CD4-positive, alpha-beta T cell treated with Interleukin-1 beta for 1 hour (primary cell): ENCODE results near the gene ELMO1.

ENCODE experiments used
- DNase-seq, 2 donors: peaks; one replicate each; pipeline ENCODE4 v3.0.0-alpha.2; 2020 to 2022

ELMO1 gene

DNA sequence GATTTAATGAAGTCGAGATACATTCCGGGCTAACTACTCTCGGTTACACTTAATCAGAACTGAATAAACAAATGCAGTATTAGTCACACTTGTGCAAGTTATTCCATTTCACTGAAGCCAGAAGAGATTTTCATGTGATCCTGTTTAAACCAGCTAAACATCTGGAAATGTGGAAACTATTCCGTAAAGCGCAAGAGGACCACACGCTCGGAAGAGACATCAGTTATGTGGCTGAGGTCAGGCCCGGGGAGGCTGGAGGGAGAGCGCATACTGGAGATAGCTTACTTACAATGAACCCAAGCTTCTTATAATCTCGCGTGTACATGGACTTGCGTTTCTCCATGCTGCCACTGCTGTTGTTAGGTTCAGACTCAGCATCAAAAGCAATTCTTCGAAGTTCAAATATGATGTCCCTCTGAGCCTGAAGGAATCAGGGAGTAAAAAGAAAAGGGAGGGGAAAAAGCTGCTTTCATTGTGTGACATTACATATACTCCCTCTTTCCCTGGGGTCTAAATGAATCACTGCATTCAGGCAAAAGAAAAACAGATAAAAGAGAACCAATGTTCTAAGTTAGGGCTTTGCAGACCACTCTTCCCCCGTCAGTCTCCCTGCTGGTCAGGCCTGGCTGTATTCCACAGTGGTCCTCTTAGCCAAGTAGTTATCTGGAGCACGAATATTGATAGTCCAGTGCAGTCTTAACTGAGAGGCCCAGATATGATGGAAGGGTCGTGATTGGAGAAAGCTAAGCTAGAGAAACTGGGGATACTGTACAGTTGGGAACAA lies 237.4 kb downstream of the ELMO1 start:
- DNase-seq = no peak

DNA sequence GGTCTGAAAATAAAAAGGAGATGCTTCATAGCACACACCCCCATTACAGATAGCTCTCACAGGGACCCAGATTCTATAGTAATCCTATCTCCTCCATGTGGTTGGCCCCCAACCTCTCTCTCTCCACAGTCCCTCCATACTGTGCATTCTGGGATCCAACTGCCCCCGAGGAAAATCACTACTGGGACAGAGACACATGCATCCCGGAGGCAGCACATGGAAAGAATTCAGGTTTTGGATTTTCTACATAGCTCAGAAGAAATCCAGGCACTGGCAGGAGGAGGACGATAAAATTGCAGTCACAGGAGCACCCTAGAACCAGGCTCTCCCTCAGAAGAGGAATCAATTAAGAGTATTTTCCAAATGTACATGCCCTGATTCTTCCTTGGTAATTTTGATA lies 239.5 kb downstream of the ELMO1 start:
- no peak for DNase-seq

DNA sequence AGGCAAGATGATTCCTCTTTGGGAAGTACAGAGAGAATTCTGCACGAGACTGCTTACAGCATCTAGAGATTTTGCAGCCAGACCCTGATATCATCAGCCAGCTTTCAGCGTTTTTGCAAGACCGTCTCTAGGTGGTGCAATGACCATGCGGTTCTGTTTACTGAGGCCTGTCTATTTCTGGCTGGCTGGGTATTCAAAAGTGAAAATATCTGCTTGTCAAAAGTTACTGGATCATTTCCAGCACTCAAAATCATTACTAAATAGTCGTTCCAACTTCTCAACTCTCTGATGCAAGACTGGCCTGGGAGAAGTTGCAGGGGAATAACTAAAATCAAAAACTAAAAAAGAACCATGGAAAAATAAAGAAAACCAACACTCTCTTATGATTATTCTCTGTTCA lies 240.1 kb downstream of the ELMO1 start:
- peak; percentile 50 to 54 for DNase-seq

DNA sequence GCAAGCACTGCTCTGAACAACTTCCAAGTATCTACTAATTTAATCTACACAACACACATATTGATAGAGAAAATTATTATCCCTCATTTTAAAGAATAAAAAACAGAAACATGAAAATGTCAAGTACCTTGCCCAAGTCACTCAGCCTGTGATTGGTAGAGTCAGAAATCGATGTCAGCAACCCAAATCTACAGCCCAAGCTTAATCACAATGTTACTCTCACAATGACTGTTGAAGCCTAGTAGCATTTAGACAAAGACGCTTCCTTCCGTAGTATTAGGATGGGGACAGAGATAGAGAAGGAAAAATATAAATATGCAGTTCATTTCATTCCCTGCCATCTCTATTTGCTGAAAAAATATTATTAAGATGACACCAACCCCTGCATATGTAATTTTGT lies 242.5 kb downstream of the ELMO1 start:
- no peak for DNase-seq

DNA sequence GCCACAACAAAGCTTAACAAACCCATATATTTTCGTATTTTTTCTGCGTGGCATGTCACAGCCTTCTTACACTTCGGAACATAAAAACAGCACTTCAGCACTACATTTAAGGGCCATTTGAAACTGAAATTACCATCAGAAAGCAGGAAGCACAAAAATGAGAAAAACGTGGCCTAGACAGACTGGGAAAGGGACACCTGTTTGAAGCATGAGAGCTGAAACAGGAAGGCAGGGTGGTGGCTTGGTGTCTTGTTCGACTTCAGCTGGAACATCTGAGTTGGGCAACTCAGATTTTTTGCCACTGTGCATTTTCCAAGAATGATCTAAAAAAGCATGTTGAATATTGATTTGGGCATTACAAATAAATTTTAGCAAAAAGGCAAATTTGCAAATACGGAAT lies 243.2 kb downstream of the ELMO1 start:
- no peak for DNase-seq

GRCh38 chr7:37201876-37202198 lies 246.8 kb downstream of the ELMO1 start:
- no peak for DNase-seq

DNA sequence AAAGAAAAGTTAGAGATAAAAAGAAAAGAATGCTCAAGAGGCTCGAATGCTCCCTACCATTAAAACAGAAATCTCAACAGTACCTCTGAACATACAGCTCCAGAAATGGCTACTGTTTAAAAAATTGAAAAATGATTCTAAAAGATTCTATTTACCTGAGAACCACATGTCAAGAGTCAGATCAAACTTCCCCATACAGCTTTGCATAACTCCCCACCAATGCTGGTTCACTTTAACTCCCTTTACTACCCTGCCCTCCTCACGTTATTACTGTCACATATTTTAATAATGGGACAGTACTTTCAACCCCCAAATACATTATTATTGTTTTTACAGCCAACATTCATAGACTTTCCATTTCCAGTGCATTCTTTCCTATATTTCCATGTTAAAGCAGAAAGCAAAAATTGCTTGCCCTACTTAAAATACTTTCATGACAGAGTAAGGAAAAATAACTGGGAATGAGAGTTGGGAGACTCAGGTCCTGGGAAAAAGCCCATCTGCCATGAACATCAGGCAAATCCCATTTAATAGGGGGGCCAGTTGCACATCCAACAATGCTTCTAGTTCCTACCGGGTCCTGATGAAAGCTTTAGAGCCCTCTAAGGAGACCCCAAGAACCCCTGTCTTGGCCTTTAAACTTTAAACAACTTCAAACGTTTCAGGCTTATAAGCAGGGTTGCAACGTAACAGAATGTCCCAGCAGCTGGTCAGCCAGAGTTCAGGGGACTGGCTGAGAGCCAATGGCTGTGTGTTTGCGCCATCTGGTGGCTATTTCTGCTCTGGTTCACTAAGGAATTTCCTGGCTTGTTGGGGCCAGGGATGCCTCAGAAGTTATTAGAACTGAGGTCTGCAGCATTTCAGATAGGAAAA lies 247.4 kb downstream of the ELMO1 start:
- peak; percentile 51 for DNase-seq

- DNase-seq = peak; percentile 63 to 72
These were observed 249.7 kb downstream of the ELMO1 start for GRCh38 chr7:37198906-37199485.

GRCh38 chr7:37198041-37198905 lies 250.4 kb downstream of the ELMO1 start:
- DNase-seq = no peak

DNA sequence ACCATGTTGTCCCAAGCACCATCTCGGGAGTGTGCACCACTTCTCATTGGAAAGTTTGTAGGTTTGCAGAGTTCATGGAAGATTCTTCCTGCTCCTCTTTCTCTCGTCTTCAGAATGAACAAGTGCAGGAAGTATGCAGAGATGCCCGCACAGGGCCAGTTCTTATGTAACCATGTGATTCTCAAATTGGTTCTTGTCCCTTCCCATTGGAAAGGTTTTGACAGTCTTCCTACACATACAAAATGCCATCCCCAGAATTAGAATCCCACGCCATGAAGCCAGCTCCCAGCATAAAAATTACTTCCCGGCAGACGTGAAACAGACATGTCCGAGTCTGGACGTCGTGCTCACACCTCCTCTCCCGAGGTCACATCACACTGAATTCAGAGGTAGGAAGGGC lies 251.6 kb downstream of the ELMO1 start:
- DNase-seq = no peak

GRCh38 chr7:37196676-37197075 lies 252.0 kb downstream of the ELMO1 start:
- DNase-seq = no peak

DNA sequence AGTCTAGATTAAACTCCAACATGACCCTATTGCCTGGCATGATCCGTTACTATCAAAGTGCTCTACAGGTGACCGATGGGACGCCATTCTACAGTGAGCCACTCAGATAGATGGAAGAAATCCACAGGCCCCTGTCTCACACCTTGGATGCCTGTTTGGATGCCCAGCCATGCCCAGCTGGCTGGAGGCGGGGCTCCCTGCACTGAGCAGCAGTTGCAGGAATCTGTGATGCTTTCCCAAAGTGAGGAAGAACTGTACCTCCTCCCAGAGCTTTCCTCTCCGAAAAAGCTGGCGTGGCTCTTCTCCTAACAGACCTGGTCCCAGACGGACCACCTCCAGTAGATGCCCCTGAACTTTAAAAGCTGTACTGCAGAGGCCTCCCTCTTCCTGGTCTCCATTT lies 253.3 kb downstream of the ELMO1 start:
- DNase-seq = no peak

DNA sequence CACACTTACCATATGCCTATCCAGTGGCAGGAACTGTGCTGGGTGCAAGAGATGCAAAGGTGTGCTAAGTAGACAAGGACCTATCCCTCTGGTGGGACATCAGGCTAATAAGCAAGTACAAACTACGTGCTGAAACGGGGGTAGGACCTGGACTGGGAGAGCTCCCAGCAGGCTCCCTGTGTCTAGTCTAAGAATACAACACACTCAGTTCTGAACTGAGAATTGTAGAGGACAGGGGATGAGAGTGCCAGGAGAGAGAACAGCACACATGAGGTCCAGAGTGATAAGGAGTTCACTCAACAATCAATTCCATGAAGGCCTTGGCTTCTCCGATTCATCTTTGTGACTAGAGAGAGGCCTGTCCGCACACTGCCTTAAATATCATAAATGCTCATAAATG lies 253.7 kb downstream of the ELMO1 start:
- no peak for DNase-seq

DNA sequence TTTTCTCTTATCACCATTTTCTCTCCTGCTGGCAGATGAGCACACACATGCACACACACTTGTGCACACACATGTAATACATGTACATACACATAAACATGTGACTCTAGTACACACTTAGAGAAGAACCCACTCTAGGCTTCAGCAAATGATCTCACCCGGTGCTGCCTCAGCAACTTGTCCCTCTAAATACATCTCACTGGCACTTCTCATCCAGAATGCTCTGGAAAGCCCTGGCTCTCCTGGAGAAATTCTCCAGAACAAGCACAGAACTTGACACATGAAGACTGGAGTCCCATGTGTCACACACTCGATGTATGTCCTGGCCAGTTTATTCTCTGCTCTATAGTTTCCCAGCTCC lies 254.9 kb downstream of the ELMO1 start:
- DNase-seq = no peak

DNA sequence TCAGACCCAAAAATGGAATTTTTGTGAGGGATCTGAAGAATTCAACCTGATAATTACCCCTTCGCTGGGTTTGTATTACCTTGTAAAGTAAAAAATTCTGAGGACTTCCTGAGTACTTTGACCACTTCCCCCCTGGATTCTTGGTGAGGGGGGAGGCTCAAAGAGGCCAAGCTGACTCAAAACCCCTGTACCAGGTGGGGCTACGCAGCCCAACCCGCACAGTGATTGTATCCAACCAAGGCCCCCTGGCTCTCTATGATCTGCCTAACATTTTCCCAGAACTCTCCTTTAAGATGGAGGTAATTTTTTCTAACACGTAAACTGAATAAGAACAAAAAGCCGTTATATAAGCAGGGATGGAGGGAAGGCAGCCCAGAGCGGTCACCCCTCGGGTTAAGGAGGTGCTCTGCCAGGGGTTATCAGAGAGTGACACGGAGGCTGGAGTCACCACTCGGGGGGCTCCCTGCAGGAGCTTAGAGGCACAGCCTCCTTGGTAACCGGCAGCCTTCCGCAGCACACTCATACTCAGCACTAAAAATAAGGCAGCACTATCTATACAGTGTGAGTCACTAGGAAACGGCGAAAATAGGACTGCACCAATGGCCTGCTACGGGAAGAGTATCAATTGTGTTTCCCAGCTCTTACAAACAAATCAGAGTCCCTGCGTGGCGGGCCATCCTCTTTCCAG lies 255.4 kb downstream of the ELMO1 start:
- no peak for DNase-seq

DNA sequence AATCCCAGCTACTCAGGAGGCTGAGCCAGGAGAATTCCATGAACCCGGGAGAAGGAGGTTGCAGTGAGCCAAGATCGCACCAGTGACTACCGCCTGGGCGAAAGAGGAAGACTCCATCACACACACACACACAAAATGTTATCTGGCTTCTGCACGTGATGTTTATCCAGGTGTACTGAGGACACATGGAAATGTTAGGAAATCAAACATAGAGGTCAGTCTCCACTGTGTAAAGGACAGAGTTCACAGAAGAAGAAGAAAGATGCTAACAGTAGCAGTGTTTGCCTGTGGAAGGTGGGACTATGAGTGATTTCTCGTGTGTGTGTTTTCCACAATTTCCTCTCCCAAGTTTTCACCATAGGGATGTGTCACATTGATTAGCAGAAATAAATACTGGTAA lies 256.9 kb downstream of the ELMO1 start:
- DNase-seq = no peak

DNA sequence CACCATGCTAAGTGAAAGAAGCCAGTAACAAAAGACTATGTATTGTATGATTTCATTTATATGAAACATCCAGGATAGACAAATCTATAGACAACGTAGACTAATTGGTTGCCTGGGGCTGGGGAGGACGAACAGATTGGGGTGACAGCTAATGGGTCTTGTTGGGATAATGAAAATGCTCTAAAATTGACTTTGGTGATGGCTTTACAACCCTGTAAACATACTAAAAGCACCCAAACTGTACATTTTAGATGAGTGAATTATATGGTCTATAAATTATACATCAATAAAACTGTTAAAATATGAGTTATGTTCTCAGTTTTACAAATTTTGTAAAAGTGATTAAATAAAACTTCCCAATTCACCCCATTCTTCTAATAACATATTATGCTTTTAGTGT lies 261.5 kb downstream of the ELMO1 start:
- DNase-seq = no peak

- DNase-seq = no peak
These were observed 261.9 kb downstream of the ELMO1 start for GRCh38 chr7:37186753-37187152.

GRCh38 chr7:37181550-37181932 lies 267.1 kb downstream of the ELMO1 start:
- no peak for DNase-seq

GRCh38 chr7:37180828-37181549 lies 267.7 kb downstream of the ELMO1 start:
- no peak for DNase-seq

- no peak for DNase-seq
These were observed 272.6 kb downstream of the ELMO1 start for GRCh38 chr7:37176079-37176478.

GRCh38 chr7:37174460-37174859 lies 274.2 kb downstream of the ELMO1 start:
- DNase-seq = no peak
